Measurements from ENCODE around the gene TGFB1.

Gene TGFB1

GRCh38 chr19:41303954-41304353 is 49.8 kb downstream of the TGFB1 start:
- TF ChIP-seq, protein P1, sequence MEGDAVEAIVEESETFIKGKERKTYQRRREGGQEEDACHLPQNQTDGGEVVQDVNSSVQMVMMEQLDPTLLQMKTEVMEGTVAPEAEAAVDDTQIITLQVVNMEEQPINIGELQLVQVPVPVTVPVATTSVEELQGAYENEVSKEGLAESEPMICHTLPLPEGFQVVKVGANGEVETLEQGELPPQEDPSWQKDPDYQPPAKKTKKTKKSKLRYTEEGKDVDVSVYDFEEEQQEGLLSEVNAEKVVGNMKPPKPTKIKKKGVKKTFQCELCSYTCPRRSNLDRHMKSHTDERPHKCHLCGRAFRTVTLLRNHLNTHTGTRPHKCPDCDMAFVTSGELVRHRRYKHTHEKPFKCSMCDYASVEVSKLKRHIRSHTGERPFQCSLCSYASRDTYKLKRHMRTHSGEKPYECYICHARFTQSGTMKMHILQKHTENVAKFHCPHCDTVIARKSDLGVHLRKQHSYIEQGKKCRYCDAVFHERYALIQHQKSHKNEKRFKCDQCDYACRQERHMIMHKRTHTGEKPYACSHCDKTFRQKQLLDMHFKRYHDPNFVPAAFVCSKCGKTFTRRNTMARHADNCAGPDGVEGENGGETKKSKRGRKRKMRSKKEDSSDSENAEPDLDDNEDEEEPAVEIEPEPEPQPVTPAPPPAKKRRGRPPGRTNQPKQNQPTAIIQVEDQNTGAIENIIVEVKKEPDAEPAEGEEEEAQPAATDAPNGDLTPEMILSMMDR (conservative IDR thresholded peaks at IDR 0.05) = no peak
- no peak overlapping the region for H3K27ac ChIP-seq

DNA sequence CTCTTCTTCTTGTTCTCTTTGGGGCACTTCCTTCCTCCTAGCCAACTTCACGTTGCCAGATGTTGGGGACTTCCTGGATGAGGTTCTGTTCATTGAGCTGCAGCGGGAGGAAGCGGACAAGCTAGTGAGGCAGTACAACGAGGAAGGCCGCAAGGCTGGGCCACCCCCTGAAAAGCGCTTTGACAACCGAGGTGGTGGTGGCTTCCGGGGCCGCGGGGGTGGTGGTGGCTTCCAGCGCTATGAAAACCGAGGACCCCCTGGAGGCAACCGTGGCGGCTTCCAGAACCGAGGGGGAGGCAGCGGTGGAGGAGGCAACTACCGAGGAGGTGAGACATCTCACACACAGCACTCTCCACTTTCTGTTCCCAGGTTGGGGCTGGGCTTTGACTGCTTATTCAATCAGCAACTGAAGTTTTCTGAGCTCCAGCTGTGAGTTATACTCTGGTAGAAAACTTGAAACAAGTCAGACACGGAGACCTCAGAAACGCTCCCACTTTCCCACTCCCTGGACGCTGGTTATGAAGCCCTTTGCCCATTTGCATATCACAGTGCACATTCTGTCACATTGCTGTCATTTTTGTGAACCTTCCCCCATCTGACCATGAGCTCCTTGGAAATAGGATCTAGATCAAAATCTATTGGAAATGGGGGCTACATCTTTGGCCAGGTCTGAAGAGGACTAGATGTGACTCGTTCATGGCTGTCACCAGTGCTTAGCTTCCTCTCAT is 50.9 kb downstream of the TGFB1 start:
- TF ChIP-seq, protein P1 (conservative IDR thresholded peaks at IDR 0.05) = no peak
- no peak overlapping the region for H3K27ac ChIP-seq

DNA sequence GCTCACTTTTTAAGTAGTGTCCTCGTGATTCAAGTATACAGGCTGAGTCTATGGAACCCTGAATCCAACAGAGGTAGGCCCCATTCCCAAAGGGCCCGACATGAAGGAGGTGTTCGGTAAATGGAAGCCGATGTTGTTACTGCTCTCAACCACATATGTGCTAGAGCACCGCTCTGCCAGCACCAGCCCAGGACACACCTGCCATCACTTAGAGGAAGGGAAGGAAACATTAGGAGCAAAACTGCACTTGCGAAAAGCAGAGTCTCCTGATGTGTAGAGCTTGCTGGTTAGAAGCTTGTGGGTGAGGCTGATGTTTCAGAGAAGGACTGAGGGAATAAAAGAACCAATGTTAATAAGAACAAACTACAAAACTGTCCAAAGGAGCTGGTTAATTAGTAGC is 53.2 kb downstream of the TGFB1 start:
- no peak overlapping the region for H3K27ac ChIP-seq
- TF ChIP-seq, protein P1 (conservative IDR thresholded peaks at IDR 0.05) = no peak

DNA sequence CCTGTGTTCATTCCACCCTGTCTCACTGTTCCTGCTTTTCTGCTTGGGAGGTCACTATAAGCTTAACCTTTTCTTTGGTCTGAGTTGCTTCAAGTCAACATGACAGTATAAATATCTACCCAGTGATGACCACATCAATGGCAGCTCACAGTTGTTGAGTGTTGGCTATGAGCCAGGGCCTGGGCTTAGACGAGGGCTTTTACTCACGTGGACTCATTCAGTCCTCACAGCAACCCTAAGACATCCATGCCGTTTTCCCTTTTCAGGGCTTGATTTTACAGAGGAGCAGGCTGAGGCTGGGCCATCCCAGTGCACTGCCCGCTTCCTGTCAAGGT is 54.0 kb downstream of the TGFB1 start:
- TF ChIP-seq, protein P1 (conservative IDR thresholded peaks at IDR 0.05) = no peak

DNA sequence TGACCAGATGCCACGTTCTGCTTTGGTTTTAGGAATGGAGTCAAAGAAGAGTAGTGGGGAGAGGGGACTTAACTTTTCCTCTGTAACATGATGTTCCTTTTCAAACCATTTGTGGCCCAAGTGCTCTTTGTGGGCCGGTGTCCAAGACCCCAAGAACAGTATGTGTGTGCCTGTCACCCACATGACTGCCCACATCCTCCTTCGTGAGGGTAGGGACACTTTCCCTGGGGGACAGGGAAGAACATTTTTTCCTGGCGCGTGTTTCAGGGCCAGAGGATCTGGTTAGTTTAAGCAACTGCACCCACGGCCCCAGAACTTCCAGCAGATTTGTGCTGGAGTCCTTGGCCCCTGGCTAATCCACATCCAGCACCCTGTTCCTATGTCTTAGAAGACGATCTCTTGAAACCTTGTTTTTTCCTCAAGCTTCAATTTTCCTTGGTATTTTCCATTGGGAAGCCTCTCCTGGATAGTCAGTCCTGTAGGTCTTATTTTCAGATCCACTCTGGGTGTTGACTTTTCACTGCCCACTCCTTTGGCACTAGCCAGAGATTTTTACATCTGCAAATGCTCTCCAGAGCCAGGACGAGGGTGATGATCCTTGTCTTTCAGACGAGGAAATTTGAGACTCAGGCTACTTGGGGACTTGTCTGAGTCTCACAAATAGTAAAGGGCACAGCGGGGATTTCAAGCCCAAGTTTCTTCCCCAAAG is 54.5 kb downstream of the TGFB1 start:
- H3K27ac ChIP-seq = no peak overlapping the region
- TF ChIP-seq, protein P1 (conservative IDR thresholded peaks at IDR 0.05) = no peak

More for the DNA sequence above, 54.0 kb downstream of the TGFB1 start:
- H3K27ac ChIP-seq = no peak overlapping the region

DNA sequence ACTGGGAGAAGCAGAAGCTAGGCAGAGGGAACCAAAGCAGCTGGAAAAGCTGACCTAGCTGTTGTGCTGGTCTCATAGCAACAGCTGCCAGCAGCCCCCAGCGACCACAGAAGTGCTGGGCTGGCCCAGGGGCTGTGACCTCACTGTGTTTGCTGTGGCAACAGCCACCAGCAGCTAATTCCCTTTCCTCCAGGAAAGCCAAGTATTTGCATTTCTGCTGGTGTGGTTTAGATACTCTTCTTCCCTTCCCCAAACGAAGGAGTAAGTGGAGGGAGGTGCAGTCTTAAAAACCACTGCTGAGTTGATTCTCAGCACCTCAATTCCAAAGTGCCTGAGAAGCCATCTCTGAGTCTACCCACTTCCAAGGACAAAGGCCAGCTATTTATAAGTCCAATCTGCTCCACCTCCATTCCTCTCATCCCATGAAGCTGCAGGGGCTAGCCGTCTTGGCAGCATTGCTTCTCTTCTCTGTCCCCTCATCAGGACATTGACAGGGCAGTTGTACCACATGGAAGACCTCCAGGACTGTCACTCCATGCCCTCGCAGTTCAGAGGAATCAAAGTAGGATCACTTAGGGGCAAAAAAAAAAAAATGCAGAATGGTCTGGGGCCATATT is 55.3 kb downstream of the TGFB1 start:
- TF ChIP-seq, protein P1 (conservative IDR thresholded peaks at IDR 0.05) = no peak
- H3K27ac ChIP-seq = no peak overlapping the region

DNA sequence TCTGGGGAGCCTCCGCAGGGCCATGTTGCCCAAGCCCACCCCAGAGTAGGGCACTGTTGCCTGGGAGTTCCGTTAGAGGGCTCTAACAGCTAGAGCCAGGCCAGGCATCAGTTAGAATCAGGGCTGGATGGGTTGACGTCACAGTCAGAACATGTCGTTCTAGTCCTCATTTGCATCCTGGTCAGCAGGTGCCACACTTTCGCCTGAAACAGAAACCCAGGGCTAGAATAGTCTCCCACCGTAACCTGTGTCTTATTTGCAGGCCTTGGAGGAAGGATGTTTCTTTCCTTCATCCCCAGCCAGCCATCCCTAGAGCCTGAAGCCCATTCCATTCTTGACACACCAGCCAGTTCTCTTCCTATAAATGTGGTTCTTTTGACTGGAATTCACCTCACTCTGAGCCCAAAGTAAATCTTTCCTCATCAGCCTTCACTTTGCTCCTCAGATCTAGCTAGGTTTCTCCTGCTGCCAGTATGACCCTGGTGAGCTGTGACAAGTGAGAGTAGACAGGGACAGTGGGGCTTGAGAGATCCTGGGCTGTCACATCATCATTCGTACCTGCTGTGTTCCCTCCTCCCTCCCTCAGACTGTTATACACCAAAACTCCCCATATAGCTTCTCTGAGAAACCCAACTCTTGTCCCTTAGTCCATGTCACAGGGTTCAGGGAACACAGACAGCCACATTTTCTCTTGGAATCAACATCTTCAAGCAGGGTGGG is 55.9 kb downstream of the TGFB1 start:
- H3K27ac ChIP-seq = no peak overlapping the region
- TF ChIP-seq, protein P1 (conservative IDR thresholded peaks at IDR 0.05) = no peak
